Lower leg skin (tissue), 3 donors: Measurements from ENCODE around the gene APOE.

Experiments
- CTCF ChIP-seq, 3 donors: fragments of 450-650 bp; IDR thresholded peaks; one replicate each; pipeline ENCODE4 v1.5.1; 2016; ENCODE audit warnings: antibody characterized with exemption in 3 of 3, mild to moderate bottlenecking in 3 of 3, moderate library complexity in 2 of 3
- POLR2A ChIP-seq, 2 donors: fragments of 450-650 bp; IDR thresholded peaks; one replicate each; pipeline ENCODE4 v1.6.1; 2016 to 2017; ENCODE audit warnings: antibody characterized with exemption in 2 of 2, mild to moderate bottlenecking in 1 of 2, moderate library complexity in 1 of 2

GRCh38 chr19:44903216-44903601, 2.4 kb upstream of the APOE start:
- TF ChIP-seq POLR2A (IDR thresholded peaks at IDR 0.05) (no peak), CTCF (IDR thresholded peaks at IDR 0.05) (no peak)
